IPS-11a (cell line): ENCODE measurements around the gene NLRC5.
"Not testable (repeated sequence)": the region's sequence is repeated elsewhere in the genome, so short reads cannot be mapped to it uniquely, and the experiment has no call there.

Experiments
- H3K4me3 ChIP-seq: one replicate; pipeline ENCODE4 v1.5.1; 2013; ENCODE audit warnings: low read depth, low read length, control low read depth

NLRC5 gene

GRCh38 chr16:57042157-57043111, 53.1 kb downstream of the NLRC5 start:
- no peak overlapping the region for H3K4me3 ChIP-seq

GRCh38 chr16:57043248-57043647, 53.9 kb downstream of the NLRC5 start:
- H3K4me3 ChIP-seq = no peak overlapping the region

GRCh38 chr16:57044931-57045693, 55.8 kb downstream of the NLRC5 start:
- no peak overlapping the region for H3K4me3 ChIP-seq

GRCh38 chr16:57045694-57046381, 56.5 kb downstream of the NLRC5 start:
- H3K4me3 ChIP-seq = no peak overlapping the region

GRCh38 chr16:57048095-57048494, 58.7 kb downstream of the NLRC5 start:
- H3K4me3 ChIP-seq = no peak overlapping the region

GRCh38 chr16:57049678-57050077, 60.3 kb downstream of the NLRC5 start:
- H3K4me3 ChIP-seq = no peak overlapping the region

- no peak overlapping the region for H3K4me3 ChIP-seq
Measured at GRCh38 chr16:57051696-57052228, 62.4 kb downstream of the NLRC5 start.

GRCh38 chr16:57053206-57053605, 63.8 kb downstream of the NLRC5 start:
- H3K4me3 ChIP-seq = no peak overlapping the region

GRCh38 chr16:57054338-57054737, 65.0 kb downstream of the NLRC5 start:
- H3K4me3 ChIP-seq = no peak overlapping the region

- H3K4me3 ChIP-seq = no peak overlapping the region
Measured at GRCh38 chr16:57054771-57055170, 65.4 kb downstream of the NLRC5 start.

GRCh38 chr16:57055671-57056070, 66.3 kb downstream of the NLRC5 start:
- H3K4me3 ChIP-seq = no peak overlapping the region

GRCh38 chr16:57058291-57058861, 69.0 kb downstream of the NLRC5 start:
- no peak overlapping the region for H3K4me3 ChIP-seq

GRCh38 chr16:57060323-57061083, 71.1 kb downstream of the NLRC5 start:
- no peak overlapping the region for H3K4me3 ChIP-seq

- no peak overlapping the region for H3K4me3 ChIP-seq
Measured at GRCh38 chr16:57061084-57061905, 71.9 kb downstream of the NLRC5 start.

- H3K4me3 ChIP-seq = no peak overlapping the region
Measured at GRCh38 chr16:57062329-57062728, 73.0 kb downstream of the NLRC5 start.

- H3K4me3 ChIP-seq = not testable (repeated sequence)
Measured at GRCh38 chr16:57063189-57063588, 73.8 kb downstream of the NLRC5 start.

- H3K4me3 ChIP-seq = no peak overlapping the region
Measured at GRCh38 chr16:57064995-57065394, 75.6 kb downstream of the NLRC5 start.

GRCh38 chr16:57066625-57067024, 77.3 kb downstream of the NLRC5 start:
- no peak overlapping the region for H3K4me3 ChIP-seq

- H3K4me3 ChIP-seq = no peak overlapping the region
Measured at GRCh38 chr16:57067347-57067746, 78.0 kb downstream of the NLRC5 start.
